GM23248 (cell line): ENCODE data around the gene DLX2. TPM values are rescaled to one million over a fixed set of nuclear protein-coding genes. Genes with fewer than 3 reads are reported as not detected.

Experiments
- DNase-seq: peaks from one replicate; pipeline ENCODE4 v3.0.0-alpha.2; 2015
- H2AFZ ChIP-seq: fragments of 200-600 bp; sonication (generic); 2 replicates; pipeline ENCODE4 v1.6.1; 2016; ENCODE audit warnings: antibody characterized with exemption
- H3F3A ChIP-seq: fragments of 200-600 bp; sonication (generic); 2 replicates; pipeline ENCODE4 v1.6.1; 2016; ENCODE audit warnings: mild to moderate bottlenecking, antibody characterized with exemption, mixed run types; ENCODE audit not compliant: insufficient read depth
- H3K27ac ChIP-seq: fragments of 200-600 bp; sonication (generic); 2 replicates; pipeline ENCODE4 v1.5.1; 2016; ENCODE audit warnings: mild to moderate bottlenecking
- H3K27me3 ChIP-seq: fragments of 200-600 bp; sonication (generic); replicated peaks from 2 replicates; pipeline ENCODE4 v1.6.1; 2016; ENCODE audit warnings: mild to moderate bottlenecking; ENCODE audit not compliant: insufficient read depth
- H3K36me3 ChIP-seq: fragments of 200-600 bp; sonication (generic); 2 replicates; pipeline ENCODE4 v1.6.1; 2016; ENCODE audit warnings: low read depth, mild to moderate bottlenecking
- H3K4me1 ChIP-seq: fragments of 200-600 bp; sonication (generic); 2 replicates; pipeline ENCODE4 v1.6.1; 2016; ENCODE audit warnings: mild to moderate bottlenecking; ENCODE audit not compliant: insufficient read depth
- H3K4me2 ChIP-seq: fragments of 200-600 bp; sonication (generic); one replicate; pipeline ENCODE4 v1.6.1; 2016; ENCODE audit warnings: mild to moderate bottlenecking; ENCODE audit not compliant: unreplicated experiment
- H3K4me3 ChIP-seq: fragments of 200-600 bp; sonication (generic); 2 replicates; pipeline ENCODE4 v1.5.1; 2016; ENCODE audit warnings: mild to moderate bottlenecking
- H3K79me2 ChIP-seq: fragments of 200-600 bp; sonication (generic); 2 replicates; pipeline ENCODE4 v1.6.1; 2016; ENCODE audit warnings: mild to moderate bottlenecking; ENCODE audit not compliant: insufficient read depth
- H3K9ac ChIP-seq: fragments of 200-600 bp; sonication (generic); 2 replicates; pipeline ENCODE4 v1.6.1; 2016; ENCODE audit warnings: mild to moderate bottlenecking
- H3K9me2 ChIP-seq: fragments of 200-600 bp; sonication (generic); 2 replicates; pipeline ENCODE4 v1.6.1; 2016; ENCODE audit warnings: mixed run types, mild to moderate bottlenecking, moderate library complexity; ENCODE audit not compliant: insufficient read depth
- H3K9me3 ChIP-seq: fragments of 200-600 bp; sonication (generic); one replicate; pipeline ENCODE4 v1.6.1; 2017; ENCODE audit warnings: low read depth
- H4K20me1 ChIP-seq: fragments of 200-600 bp; sonication (generic); 2 replicates; pipeline ENCODE4 v1.6.0; 2016; ENCODE audit not compliant: insufficient read depth
- EZH2 ChIP-seq: fragments of 200-600 bp; sonication (generic); IDR thresholded peaks from 2 replicates; pipeline ENCODE4 v1.6.1; 2018; ENCODE audit warnings: antibody characterized with exemption, mild to moderate bottlenecking; ENCODE audit not compliant: insufficient read depth, poor library complexity, severe bottlenecking
- EZH2phosphoT487 ChIP-seq: fragments of 200-600 bp; sonication (generic); IDR thresholded peaks from 2 replicates; pipeline ENCODE4 v1.6.1; 2018; ENCODE audit warnings: antibody characterized with exemption, moderate library complexity, mild to moderate bottlenecking, low read depth; ENCODE audit not compliant: insufficient read depth
- WGBS, 2 experiments: methylation state at CpG; one replicate each; pipeline ENCODE4 v1.1.6; 2015 to 2017; ENCODE audit warnings: low lambda C conversion rate in 2 of 2, low coverage in 1 of 2; ENCODE audit errors: missing lambda C conversion rate in 2 of 2; 5-methylcytosine and 5-hydroxymethylcytosine counted together
- in situ Hi-C: fragments of 300-500 bp; cut with MboI; formaldehyde crosslinking; loops from 2 replicates; pipeline ENCODE4 v1.15.0; 2020
- polyA plus RNA-seq: library from polyadenylated mRNA; unstranded; fragments of >200 nt; fragmentation: Nextera tagmentation; extraction: Ambion mirVana; gene quantifications from 2 replicates; pipeline ENCODE4 v1.2.1, GENCODE V29; 2016
- total RNA-seq: library from RNA; depleted of rRNA; stranded (reverse); fragments of >200 nt; shearing (Covaris generic); gene quantifications from 2 replicates; pipeline ENCODE4 v1.2.3, GENCODE V29; 2014

Gene DLX2
- total and polyA plus RNA-seq, 2 experiments from 2014 or later = 2.8 to 6.0 TPM

DNA sequence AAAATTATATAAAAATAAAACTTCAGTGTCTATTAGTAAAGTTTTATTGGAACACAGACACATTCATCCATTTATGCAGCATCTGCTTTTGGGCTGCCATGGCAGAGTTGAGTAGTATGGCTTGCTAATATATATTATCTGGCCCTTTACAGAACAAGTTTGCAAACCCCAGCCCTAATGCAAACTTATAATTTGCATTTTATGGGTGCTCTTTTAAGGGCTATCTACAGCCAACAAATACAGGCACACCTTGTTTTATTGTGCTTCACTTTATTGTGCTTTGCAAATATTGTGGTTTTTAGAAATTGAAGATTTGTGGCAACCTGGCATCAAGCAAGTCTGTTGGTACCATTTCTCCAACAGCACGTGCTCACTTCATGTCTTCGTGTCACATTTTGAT lies 35.2 kb upstream of the DLX2 start:
- 55 to 60% methylated on average over 2 of the region's 2 CpGs for WGBS, 2 experiments

DNA sequence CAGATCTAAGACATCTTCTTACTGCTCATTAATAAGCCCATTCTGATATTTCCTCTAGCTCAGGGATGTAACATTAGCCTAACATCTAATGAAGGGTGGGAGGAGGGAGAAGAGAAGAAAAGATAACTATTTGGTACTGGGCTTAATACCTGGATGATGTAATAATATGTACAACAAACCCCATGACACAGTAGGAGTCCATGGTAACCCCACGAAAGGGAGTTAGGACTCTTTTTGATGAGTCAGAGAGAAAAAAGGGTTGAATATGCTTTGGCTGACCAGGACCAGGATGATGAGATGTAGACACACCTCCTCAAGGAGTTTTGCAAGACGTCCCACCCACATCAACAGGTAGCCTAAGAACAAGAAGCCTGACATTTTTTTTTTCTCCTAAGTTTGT lies 34.4 kb upstream of the DLX2 start:
- whole genome bisulfite sequencing, 2 experiments = 35 to 42% methylated on average over 2 of the region's 2 CpGs
- Histone ChIP-seq H2AFZ (no peak overlapping the region), H3K9me3 (no peaks in the 10 kb centered on the region), H3K79me2 (no peaks in the 10 kb centered on the region), H3K9ac (no peak overlapping the region), H3K36me3 (no peaks in the 10 kb centered on the region), H3K27me3 (0 out of 2 replicates have a peak, but pooled peaks cover 7% of the 10 kb centered on the region), H3K27ac (no peak overlapping the region), H3K4me2 (no peak overlapping the region), H4K20me1 (no peaks in the 10 kb centered on the region), H3F3A (no peaks in the 10 kb centered on the region), H3K9me2 (no peaks in the 10 kb centered on the region), H3K4me3 (no peak overlapping the region), H3K4me1 (no peaks in the 10 kb centered on the region)
- in situ Hi-C loops = no loop called here
- DNase-seq = no peak
- TF ChIP-seq EZH2 = no peak
- no peak for TF ChIP-seq EZH2phosphoT487

More for the DNA sequence above, 35.2 kb upstream of the DLX2 start:
- H3K4me2 ChIP-seq = no peak overlapping the region
- no peaks in the 10 kb centered on the region for H3K9me3 ChIP-seq
- H3K4me3 ChIP-seq = no peak overlapping the region
- H2AFZ ChIP-seq = no peak overlapping the region
- H3K27me3 ChIP-seq = 0 out of 2 replicates have a peak, but pooled peaks cover 7% of the 10 kb centered on the region
- no peak overlapping the region for H3K27ac ChIP-seq
- no peak for DNase-seq
- H3F3A ChIP-seq = no peaks in the 10 kb centered on the region
- no peaks in the 10 kb centered on the region for H4K20me1 ChIP-seq
- no peaks in the 10 kb centered on the region for H3K4me1 ChIP-seq
- H3K9ac ChIP-seq = no peak overlapping the region
- H3K79me2 ChIP-seq = no peaks in the 10 kb centered on the region
- H3K36me3 ChIP-seq = no peaks in the 10 kb centered on the region
- H3K9me2 ChIP-seq = no peaks in the 10 kb centered on the region
- in situ Hi-C loops = no loop called here
- TF ChIP-seq EZH2 (no peak), EZH2phosphoT487 (no peak)

DNA sequence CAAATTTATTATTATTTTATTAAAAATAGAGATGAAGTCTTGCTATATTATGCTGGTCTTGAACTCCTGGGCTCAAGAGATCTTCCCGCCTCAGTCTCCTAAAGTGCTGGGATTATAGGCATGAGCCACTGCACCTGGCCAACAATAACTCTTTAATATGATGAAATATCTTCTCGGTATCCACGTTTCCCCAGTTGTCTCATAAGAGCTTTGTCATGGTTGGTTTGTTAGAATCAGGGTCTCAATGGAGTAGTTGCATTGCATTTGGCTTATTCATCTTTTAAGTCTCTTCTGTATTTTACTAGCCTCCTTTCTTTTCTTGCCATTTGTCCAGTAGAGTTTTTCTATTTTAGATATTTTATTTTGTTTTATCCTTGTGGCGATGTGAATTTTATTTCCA lies 32.7 kb upstream of the DLX2 start:
- Histone ChIP-seq H4K20me1 (no peaks in the 10 kb centered on the region), H3K36me3 (no peaks in the 10 kb centered on the region), H3K79me2 (no peaks in the 10 kb centered on the region), H3K9ac (no peak overlapping the region), H3K9me3 (no peaks in the 10 kb centered on the region), H3K4me1 (no peaks in the 10 kb centered on the region), H3K9me2 (no peaks in the 10 kb centered on the region), H2AFZ (no peak overlapping the region), H3K27ac (no peak overlapping the region), H3K4me2 (no peak overlapping the region), H3K27me3 (0 out of 2 replicates have a peak, but pooled peaks cover 3% of the 10 kb centered on the region), H3F3A (no peaks in the 10 kb centered on the region), H3K4me3 (no peak overlapping the region)
- 78 to 93% methylated on average over 4 of the region's 4 CpGs for WGBS, 2 experiments
- TF ChIP-seq EZH2phosphoT487 = no peak
- TF ChIP-seq EZH2 = no peak
- DNase-seq = no peak
- in situ Hi-C loops = no loop called here

DNA sequence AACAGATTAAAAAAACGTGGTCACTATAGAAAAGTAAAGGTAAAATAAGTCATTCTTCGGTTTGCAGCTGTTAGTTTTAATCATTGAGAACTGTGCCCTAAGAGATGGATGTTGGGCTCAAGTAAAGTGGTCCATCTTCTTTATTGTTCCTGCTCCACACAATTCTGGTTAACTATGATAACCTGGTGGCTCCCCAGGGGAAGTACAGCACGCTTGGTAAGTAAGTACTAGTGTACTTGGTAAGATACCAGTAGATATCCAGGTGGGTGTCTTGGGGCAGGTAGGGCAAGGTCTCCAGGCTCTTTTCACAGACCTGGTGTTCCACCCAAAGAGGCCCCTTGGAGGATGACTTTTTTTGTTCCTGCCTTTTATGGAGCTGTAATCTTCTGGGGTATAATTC lies 31.6 kb upstream of the DLX2 start:
- no peaks in the 10 kb centered on the region for H3K4me1 ChIP-seq
- WGBS, 2 experiments = 54 to 59% methylated on average over 3 of the region's 3 CpGs
- H3K4me2 ChIP-seq = no peak overlapping the region
- H3K27me3 ChIP-seq = no peaks in the 10 kb centered on the region
- no peaks in the 10 kb centered on the region for H4K20me1 ChIP-seq
- H3F3A ChIP-seq = no peaks in the 10 kb centered on the region
- TF ChIP-seq EZH2phosphoT487 (no peak), EZH2 (no peak)
- H3K27ac ChIP-seq = no peak overlapping the region
- H3K79me2 ChIP-seq = no peaks in the 10 kb centered on the region
- H3K9ac ChIP-seq = no peak overlapping the region
- in situ Hi-C loops = no loop called here
- no peaks in the 10 kb centered on the region for H3K9me2 ChIP-seq
- no peak overlapping the region for H2AFZ ChIP-seq
- no peak overlapping the region for H3K4me3 ChIP-seq
- no peaks in the 10 kb centered on the region for H3K36me3 ChIP-seq
- DNase-seq = no peak
- no peaks in the 10 kb centered on the region for H3K9me3 ChIP-seq
